Activated CD8-positive, alpha-beta T cell treated with anti-CD3 and anti-CD28 coated beads for 36 hours (primary cell): ENCODE results near the gene TMEM232. TPM values are rescaled to one million over a fixed set of nuclear protein-coding genes. Genes with fewer than 3 reads are reported as not detected.

Experiments
- ATAC-seq: fragments of 200-7000 bp; cut with Tn5 transposase; one replicate; pipeline ENCODE4 v1.10.0; 2021; ENCODE audit warnings: mild to moderate bottlenecking, moderate library complexity
- CTCF ChIA-PET: fragments of 350-600 bp; sonication (Branson Sonifier 250); formaldehyde crosslinking; loops from one replicate; lab custom pipeline; 2021; ENCODE audit warnings: antibody characterized with exemption; lab: Charles Lee
- POLR2A ChIA-PET: fragments of 350-600 bp; sonication (Branson Sonifier 250); formaldehyde crosslinking; loops from one replicate; lab custom pipeline; 2021; ENCODE audit warnings: antibody characterized with exemption; lab: Charles Lee
- DNase-seq: peaks from one replicate; pipeline ENCODE4 v3.0.0-alpha.2; 2020
- H3K27ac Mint-ChIP-seq: one replicate; pipeline ENCODE4 v1.8.0; 2021; ENCODE audit warnings: mild to moderate bottlenecking, mixed read lengths
- H3K27me3 Mint-ChIP-seq: one replicate; pipeline ENCODE4 v1.8.0; 2021; ENCODE audit warnings: mixed read lengths
- H3K36me3 Mint-ChIP-seq: one replicate; pipeline ENCODE4 v1.8.0; 2021; ENCODE audit warnings: low read depth, mixed read lengths
- H3K4me1 Mint-ChIP-seq: one replicate; pipeline ENCODE4 v1.8.0; 2021; ENCODE audit warnings: low read depth, mixed read lengths
- H3K4me3 Mint-ChIP-seq: one replicate; pipeline ENCODE4 v1.8.0; 2021; ENCODE audit warnings: mild to moderate bottlenecking, moderate library complexity, mixed read lengths
- H3K9me3 Mint-ChIP-seq: one replicate; pipeline ENCODE4 v1.8.0; 2021; ENCODE audit warnings: mixed read lengths
- intact Hi-C: fragments of 100-400 bp; cut with micrococcal nuclease; formaldehyde crosslinking; loops from one replicate; pipeline ENCODE4 v1.10.0; 2022
- total RNA-seq, 2 experiments: library from RNA; stranded (reverse); gene quantifications; one replicate each; pipeline ENCODE4 v1.2.3, GENCODE V29; 2021
- TF ChIP-seq, protein P1 (sequence below): fragments of 200-600 bp; IDR thresholded peaks from one replicate; pipeline ENCODE4 v1.8.0; 2022; ENCODE audit warnings: antibody characterized with exemption, mild to moderate bottlenecking

Gene TMEM232
- total RNA-seq, 2 experiments from 2014 or later = 0.27 to 0.49 TPM

DNA sequence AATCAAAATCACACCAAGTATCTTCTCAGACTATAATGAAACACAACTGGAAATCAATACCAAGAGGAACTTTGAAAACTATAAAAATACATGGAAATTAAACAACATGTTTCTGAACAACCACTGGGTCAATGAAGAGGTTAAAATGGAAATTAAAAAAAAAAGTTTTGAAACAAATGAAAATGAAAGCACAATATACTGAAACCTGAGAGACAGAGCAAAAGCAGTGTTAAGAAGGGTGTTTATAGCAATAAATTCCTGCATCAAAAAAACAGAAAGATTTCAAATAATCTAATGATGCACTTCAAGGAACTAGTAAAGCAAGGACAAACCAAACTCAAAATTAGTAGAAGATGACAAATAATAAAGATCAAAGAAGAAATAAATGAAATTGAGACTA is 92.0 kb downstream of the TMEM232 start:
- ATAC-seq (no peak), DNase-seq (no peak)
- CTCF ChIA-PET = no interaction called here
- TF ChIP-seq, protein P1, sequence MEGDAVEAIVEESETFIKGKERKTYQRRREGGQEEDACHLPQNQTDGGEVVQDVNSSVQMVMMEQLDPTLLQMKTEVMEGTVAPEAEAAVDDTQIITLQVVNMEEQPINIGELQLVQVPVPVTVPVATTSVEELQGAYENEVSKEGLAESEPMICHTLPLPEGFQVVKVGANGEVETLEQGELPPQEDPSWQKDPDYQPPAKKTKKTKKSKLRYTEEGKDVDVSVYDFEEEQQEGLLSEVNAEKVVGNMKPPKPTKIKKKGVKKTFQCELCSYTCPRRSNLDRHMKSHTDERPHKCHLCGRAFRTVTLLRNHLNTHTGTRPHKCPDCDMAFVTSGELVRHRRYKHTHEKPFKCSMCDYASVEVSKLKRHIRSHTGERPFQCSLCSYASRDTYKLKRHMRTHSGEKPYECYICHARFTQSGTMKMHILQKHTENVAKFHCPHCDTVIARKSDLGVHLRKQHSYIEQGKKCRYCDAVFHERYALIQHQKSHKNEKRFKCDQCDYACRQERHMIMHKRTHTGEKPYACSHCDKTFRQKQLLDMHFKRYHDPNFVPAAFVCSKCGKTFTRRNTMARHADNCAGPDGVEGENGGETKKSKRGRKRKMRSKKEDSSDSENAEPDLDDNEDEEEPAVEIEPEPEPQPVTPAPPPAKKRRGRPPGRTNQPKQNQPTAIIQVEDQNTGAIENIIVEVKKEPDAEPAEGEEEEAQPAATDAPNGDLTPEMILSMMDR = no peak
- H3K27me3 Mint-ChIP-seq = peaks cover 2% of the 10 kb centered on the region
- POLR2A ChIA-PET = no interaction called here
- no peaks in the 10 kb centered on the region for H3K36me3 Mint-ChIP-seq
- intact Hi-C loops = no loop called here
- H3K4me3 Mint-ChIP-seq = no peak overlapping the region
- peaks cover 5% of the 10 kb centered on the region for H3K9me3 Mint-ChIP-seq
- no peak overlapping the region for H3K27ac Mint-ChIP-seq
- H3K4me1 Mint-ChIP-seq = peaks cover 2% of the 10 kb centered on the region

DNA sequence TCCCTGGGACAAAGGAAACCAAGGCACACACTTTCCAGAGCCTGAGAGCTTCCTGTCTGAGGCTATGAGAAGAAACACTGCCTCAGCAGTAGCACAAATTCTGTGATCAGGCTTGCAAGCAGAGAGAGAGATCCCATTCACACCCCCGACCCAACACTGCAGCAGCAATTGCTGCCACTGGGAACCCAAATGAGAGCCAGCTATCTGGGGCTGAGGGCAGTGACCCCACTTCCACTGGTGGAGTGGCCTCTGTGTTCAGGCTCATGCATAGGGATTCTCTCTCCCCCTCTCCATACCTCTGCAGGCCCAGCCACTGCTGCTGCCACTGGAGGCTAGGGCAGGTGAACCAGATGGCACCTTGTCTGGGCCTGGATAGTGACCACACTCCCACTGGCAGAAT is 95.2 kb downstream of the TMEM232 start:
- no peaks in the 10 kb centered on the region for H3K4me1 Mint-ChIP-seq
- intact Hi-C loops = no loop called here
- H3K36me3 Mint-ChIP-seq = no peaks in the 10 kb centered on the region
- ATAC-seq = no peak
- peaks cover 2% of the 10 kb centered on the region for H3K27me3 Mint-ChIP-seq
- H3K9me3 Mint-ChIP-seq = peaks cover 5% of the 10 kb centered on the region
- ChIA-PET CTCF (no interaction called here), POLR2A (no interaction called here)
- no peak overlapping the region for H3K27ac Mint-ChIP-seq
- TF ChIP-seq, protein P1 = no peak
- no peak overlapping the region for H3K4me3 Mint-ChIP-seq
- no peak for DNase-seq

DNA sequence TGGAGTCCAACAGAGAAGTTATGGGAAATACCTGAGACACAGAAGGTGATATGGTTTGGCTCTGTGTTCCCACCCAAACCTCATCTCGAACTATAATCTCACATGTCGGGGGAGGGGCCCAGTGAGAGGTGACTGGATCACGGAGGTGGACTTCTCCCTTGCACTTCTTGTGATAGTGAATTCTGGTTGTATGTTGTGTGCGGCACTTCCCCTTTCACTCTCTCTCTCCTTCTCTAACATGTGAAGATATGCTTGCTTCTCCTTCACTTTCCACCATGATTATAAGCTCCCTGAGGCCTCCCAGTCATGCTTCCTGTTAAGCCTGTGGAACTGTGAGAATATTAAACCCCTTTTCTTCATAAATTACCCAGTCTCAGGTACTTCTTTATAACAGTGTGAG is 96.1 kb downstream of the TMEM232 start:
- POLR2A ChIA-PET = interaction anchor here (0.7 kb wide), 1 partner anchor 148 kb away, joined by 3 read pairs; no protein-coding TSS in a partner anchor
- Mint-ChIP-seq H3K27me3 (peaks cover 2% of the 10 kb centered on the region), H3K9me3 (peaks cover 5% of the 10 kb centered on the region), H3K4me3 (no peak overlapping the region), H3K4me1 (no peaks in the 10 kb centered on the region), H3K27ac (no peak overlapping the region), H3K36me3 (no peaks in the 10 kb centered on the region)
- intact Hi-C loops = no loop called here
- no peak for DNase-seq
- CTCF ChIA-PET = no interaction called here
- TF ChIP-seq, protein P1 = no peak
- ATAC-seq = no peak

DNA sequence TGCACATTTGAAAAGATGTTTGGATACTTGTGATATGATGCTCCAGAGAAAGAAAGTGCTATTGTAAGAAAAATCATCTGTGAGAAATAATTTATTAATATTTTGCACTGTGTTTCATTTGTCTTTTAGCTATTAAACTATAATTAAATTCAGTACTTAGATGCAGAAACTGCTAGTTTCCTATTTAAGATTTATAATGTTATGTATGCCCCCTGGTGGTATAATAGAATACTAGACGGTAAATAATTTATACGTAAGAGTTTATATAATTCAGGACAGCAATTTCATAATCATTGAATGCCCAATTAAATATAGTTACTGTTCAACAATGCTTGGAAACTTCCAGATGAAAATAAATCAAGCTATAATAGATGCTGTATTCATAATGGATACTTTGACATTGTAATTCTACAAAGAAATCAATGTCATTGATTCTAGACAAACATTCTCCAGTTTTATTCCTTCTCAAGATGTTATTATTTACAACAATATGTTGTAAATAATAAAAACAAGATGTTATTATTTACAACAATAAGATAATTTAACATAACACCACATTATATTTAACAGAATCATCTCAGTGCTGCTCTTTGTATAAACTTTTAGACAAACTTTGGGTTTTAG is 101.0 kb downstream of the TMEM232 start:
- DNase-seq (no peak), ATAC-seq (no peak)
- H3K27me3 Mint-ChIP-seq = peaks cover 2% of the 10 kb centered on the region
- no peak overlapping the region for H3K4me3 Mint-ChIP-seq
- ChIA-PET POLR2A (no interaction called here), CTCF (interaction anchor here (0.9 to 1.2 kb wide), 2 partner anchors 14 to 306 kb away, joined by 3 to 4 read pairs; no protein-coding TSS in a partner anchor)
- H3K27ac Mint-ChIP-seq = no peak overlapping the region
- no peaks in the 10 kb centered on the region for H3K9me3 Mint-ChIP-seq
- no peaks in the 10 kb centered on the region for H3K36me3 Mint-ChIP-seq
- intact Hi-C loops = loop anchor here (5.0 kb wide), 1 partner anchor 183 kb away; no protein-coding TSS in a partner anchor
- no peaks in the 10 kb centered on the region for H3K4me1 Mint-ChIP-seq
- TF ChIP-seq, protein P1 = peak; percentile 47

DNA sequence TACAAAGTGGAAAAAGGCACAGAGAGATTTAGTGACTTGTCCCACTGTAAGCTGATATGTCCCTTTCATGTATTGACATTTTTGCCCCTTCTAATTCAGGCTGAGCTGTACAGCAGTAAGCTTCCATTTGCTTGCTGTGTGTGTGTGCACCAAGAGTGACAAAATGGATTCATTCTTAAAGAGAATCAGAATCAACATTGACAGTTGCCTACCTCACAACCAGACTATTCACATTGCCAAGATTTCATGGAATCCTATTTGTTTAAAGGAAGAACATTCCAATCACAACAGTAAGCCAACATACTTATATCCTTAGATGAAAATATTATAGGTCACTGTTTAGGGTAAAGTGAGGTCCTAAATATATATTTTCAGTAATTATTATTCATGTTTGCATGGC is 102.6 kb downstream of the TMEM232 start:
- Mint-ChIP-seq H3K4me3 (no peak overlapping the region), H3K27ac (no peak overlapping the region), H3K36me3 (no peaks in the 10 kb centered on the region), H3K4me1 (no peaks in the 10 kb centered on the region), H3K9me3 (no peaks in the 10 kb centered on the region), H3K27me3 (no peaks in the 10 kb centered on the region)
- TF ChIP-seq, protein P1 = no peak
- DNase-seq (no peak), ATAC-seq (no peak)
- intact Hi-C loops = no loop called here
- ChIA-PET CTCF (interaction anchor here (1.0 kb wide), 1 partner anchor 210 kb away, joined by 3 read pairs; no protein-coding TSS in a partner anchor), POLR2A (no interaction called here)
